Panc1 (cell line): ENCODE data around the gene DNAJC10. TPM values are rescaled to one million over a fixed set of nuclear protein-coding genes. Genes with fewer than 3 reads are reported as not detected.

ENCODE experiments used
- ATAC-seq: fragments of 200-7000 bp; cut with Tn5 transposase; 2 replicates; pipeline ENCODE4 v1.9.1; 2020; ENCODE audit warnings: mild to moderate bottlenecking, moderate library complexity
- BruUV-seq: library from RNA; stranded (reverse); fragments of 400-500 nt; replicated peaks from 2 replicates; lab custom pipeline; 2021; lab: Mats Ljungman, UMichigan
- CTCF ChIA-PET: fragments of 300-600 bp; sonication (Branson Sonifier 250); formaldehyde crosslinking; loops from one replicate; lab custom pipeline; 2022; ENCODE audit warnings: antibody characterized with exemption; lab: Charles Lee
- POLR2A ChIA-PET: fragments of 300-600 bp; sonication (Branson Sonifier 250); formaldehyde crosslinking; loops from one replicate; lab custom pipeline; 2022; ENCODE audit warnings: antibody characterized with exemption; lab: Charles Lee
- DNase-seq: peaks from one replicate; pipeline ENCODE4 v3.0.0-alpha.2; 2010; ENCODE audit warnings: low read depth, low spot score
- H3K27ac ChIP-seq: 2 replicates; pipeline ENCODE4 v1.5.1; 2011; ENCODE audit warnings: mild to moderate bottlenecking, low read length, inconsistent platforms
- H3K27me3 ChIP-seq: fragments of 200-500 bp; sonication (Bioruptor generic); 2 replicates; pipeline ENCODE4 v1.6.0; 2014; ENCODE audit warnings: low read length, inconsistent platforms; ENCODE audit not compliant: control insufficient read depth, insufficient read depth
- H3K36me3 ChIP-seq: fragments of 200-500 bp; sonication (Bioruptor generic); 2 replicates; pipeline ENCODE4 v1.5.1; 2014; ENCODE audit warnings: inconsistent platforms, mild to moderate bottlenecking, low read length, moderate library complexity; ENCODE audit not compliant: control insufficient read depth, insufficient read depth
- H3K4me1 ChIP-seq: 2 replicates; pipeline ENCODE4 v1.5.1; 2011; ENCODE audit warnings: inconsistent platforms, mild to moderate bottlenecking, low read length, moderate library complexity; ENCODE audit not compliant: control insufficient read depth, insufficient read depth
- H3K4me3 ChIP-seq, 2 experiments: 2 replicates each; pipeline ENCODE4 v1.5.1; 2011 to 2012; ENCODE audit warnings: low read depth in 2 of 2, low read length in 2 of 2, mild to moderate bottlenecking in 2 of 2, inconsistent platforms in 1 of 2, moderate library complexity in 1 of 2
- H3K9me3 ChIP-seq: fragments of 200-500 bp; sonication (Bioruptor generic); 2 replicates; pipeline ENCODE4 v1.5.1; 2014; ENCODE audit warnings: low read depth, mild to moderate bottlenecking, inconsistent platforms, low read length, moderate library complexity; ENCODE audit not compliant: control insufficient read depth, insufficient read depth
- POLR2AphosphoS5 ChIP-seq: IDR thresholded peaks from 2 replicates; pipeline ENCODE4 v1.6.1; 2012; ENCODE audit warnings: mild to moderate bottlenecking, low read depth, low read length, moderate library complexity
- SIN3A ChIP-seq: IDR thresholded peaks from 2 replicates; pipeline ENCODE4 v1.6.1; 2012; ENCODE audit warnings: low read depth, mild to moderate bottlenecking, low read length, moderate library complexity, borderline replicate concordance; ENCODE audit not compliant: insufficient read depth
- TCF7L2 ChIP-seq: IDR thresholded peaks from 2 replicates; pipeline ENCODE4 v1.6.1; 2011; ENCODE audit warnings: mild to moderate bottlenecking, low read depth, low read length, inconsistent platforms
- in situ Hi-C: cut with HindIII; loops from 2 replicates; pipeline ENCODE4 v1.10.0; 2016; ENCODE audit warnings: low sequenced_read_pairs, low pct_unique_long_range_greater_than_20kb
- intact Hi-C: fragments of 100-400 bp; cut with micrococcal nuclease; formaldehyde crosslinking; loops from one replicate; pipeline ENCODE4 v1.10.0; 2022; ENCODE audit not compliant: unreplicated experiment
- total RNA-seq: library from RNA; stranded (reverse); gene quantifications from one replicate; pipeline ENCODE4 v1.2.1, GENCODE V29; 2021; ENCODE audit not compliant: unreplicated experiment
- TF ChIP-seq, protein P1 (sequence below): fragments of 450-650 bp; IDR thresholded peaks from 2 replicates; pipeline ENCODE4 v1.5.1; 2017; ENCODE audit warnings: mild to moderate bottlenecking
- TF ChIP-seq, protein P2 (sequence below), 2 experiments: IDR thresholded peaks; 2 replicates each; pipeline ENCODE4 v1.6.1; 2011 to 2012; ENCODE audit warnings: low read depth in 2 of 2, control low read depth in 1 of 2, low read length in 1 of 2, mild to moderate bottlenecking in 1 of 2, moderate library complexity in 1 of 2; ENCODE audit not compliant: insufficient read depth in 1 of 2

Gene DNAJC10
- total RNA-seq, 1 experiment from 2014 or later = 122 TPM

DNA sequence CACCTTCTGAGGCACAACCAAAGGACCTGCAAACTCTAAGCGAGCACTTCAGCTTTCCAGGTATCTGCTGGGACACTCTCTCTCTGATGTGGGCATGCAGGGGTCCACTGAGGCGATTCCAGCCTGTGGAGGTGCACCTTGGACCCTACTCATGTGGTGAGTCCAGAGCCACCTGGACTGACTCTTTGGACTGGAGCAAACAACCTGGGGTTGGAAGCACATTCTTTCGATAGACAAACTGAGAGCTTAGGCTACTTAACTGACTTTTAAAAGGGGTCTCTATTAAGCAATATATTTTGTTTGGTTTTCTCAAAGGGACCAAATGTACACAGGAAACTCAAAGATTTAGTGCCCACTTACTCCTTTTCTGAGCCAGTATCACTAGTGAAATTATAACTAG lies 98.7 kb downstream of the DNAJC10 start:
- no peaks in the 10 kb centered on the region for H3K36me3 ChIP-seq
- no peaks in the 10 kb centered on the region; the same call in 1 of the 2 replicates for H3K4me1 ChIP-seq
- DNase-seq (no peak), ATAC-seq (no peak)
- ChIA-PET CTCF (no interaction called here), POLR2A (no interaction called here)
- H3K27me3 ChIP-seq = peaks cover 21% of the 10 kb centered on the region
- no peak overlapping the region for H3K27ac ChIP-seq
- no peak overlapping the region for H3K4me3 ChIP-seq
- TF ChIP-seq SIN3A (no peak), POLR2AphosphoS5 (no peak), TCF7L2 (no peak)
- TF ChIP-seq, protein P1, sequence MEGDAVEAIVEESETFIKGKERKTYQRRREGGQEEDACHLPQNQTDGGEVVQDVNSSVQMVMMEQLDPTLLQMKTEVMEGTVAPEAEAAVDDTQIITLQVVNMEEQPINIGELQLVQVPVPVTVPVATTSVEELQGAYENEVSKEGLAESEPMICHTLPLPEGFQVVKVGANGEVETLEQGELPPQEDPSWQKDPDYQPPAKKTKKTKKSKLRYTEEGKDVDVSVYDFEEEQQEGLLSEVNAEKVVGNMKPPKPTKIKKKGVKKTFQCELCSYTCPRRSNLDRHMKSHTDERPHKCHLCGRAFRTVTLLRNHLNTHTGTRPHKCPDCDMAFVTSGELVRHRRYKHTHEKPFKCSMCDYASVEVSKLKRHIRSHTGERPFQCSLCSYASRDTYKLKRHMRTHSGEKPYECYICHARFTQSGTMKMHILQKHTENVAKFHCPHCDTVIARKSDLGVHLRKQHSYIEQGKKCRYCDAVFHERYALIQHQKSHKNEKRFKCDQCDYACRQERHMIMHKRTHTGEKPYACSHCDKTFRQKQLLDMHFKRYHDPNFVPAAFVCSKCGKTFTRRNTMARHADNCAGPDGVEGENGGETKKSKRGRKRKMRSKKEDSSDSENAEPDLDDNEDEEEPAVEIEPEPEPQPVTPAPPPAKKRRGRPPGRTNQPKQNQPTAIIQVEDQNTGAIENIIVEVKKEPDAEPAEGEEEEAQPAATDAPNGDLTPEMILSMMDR = no peak
- TF ChIP-seq, protein P2, sequence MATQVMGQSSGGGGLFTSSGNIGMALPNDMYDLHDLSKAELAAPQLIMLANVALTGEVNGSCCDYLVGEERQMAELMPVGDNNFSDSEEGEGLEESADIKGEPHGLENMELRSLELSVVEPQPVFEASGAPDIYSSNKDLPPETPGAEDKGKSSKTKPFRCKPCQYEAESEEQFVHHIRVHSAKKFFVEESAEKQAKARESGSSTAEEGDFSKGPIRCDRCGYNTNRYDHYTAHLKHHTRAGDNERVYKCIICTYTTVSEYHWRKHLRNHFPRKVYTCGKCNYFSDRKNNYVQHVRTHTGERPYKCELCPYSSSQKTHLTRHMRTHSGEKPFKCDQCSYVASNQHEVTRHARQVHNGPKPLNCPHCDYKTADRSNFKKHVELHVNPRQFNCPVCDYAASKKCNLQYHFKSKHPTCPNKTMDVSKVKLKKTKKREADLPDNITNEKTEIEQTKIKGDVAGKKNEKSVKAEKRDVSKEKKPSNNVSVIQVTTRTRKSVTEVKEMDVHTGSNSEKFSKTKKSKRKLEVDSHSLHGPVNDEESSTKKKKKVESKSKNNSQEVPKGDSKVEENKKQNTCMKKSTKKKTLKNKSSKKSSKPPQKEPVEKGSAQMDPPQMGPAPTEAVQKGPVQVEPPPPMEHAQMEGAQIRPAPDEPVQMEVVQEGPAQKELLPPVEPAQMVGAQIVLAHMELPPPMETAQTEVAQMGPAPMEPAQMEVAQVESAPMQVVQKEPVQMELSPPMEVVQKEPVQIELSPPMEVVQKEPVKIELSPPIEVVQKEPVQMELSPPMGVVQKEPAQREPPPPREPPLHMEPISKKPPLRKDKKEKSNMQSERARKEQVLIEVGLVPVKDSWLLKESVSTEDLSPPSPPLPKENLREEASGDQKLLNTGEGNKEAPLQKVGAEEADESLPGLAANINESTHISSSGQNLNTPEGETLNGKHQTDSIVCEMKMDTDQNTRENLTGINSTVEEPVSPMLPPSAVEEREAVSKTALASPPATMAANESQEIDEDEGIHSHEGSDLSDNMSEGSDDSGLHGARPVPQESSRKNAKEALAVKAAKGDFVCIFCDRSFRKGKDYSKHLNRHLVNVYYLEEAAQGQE (IDR thresholded peaks at IDR 0.05; ENCODE audit: insufficient read depth in 1 of 2, low read depth in 2 of 2, low read length in 1 of 2) = no peak
- no TSS peak for BruUV-seq
- H3K9me3 ChIP-seq = no peaks in the 10 kb centered on the region
- intact Hi-C loops = no loop called here
- in situ Hi-C loops = no loop called here

GRCh38 chr2:182816866-182817265 lies 100.8 kb downstream of the DNAJC10 start:
- ChIA-PET CTCF (no interaction called here), POLR2A (no interaction called here)
- Histone ChIP-seq H3K36me3 (no peaks in the 10 kb centered on the region), H3K27ac (no peak overlapping the region), H3K27me3 (peaks cover 14% of the 10 kb centered on the region), H3K9me3 (no peaks in the 10 kb centered on the region), H3K4me1 (no peaks in the 10 kb centered on the region; the same call in 1 of the 2 replicates), H3K4me3 (no peak overlapping the region)
- TF ChIP-seq, protein P1 = no peak
- TF ChIP-seq POLR2AphosphoS5 (no peak), TCF7L2 (no peak), SIN3A (no peak)
- TF ChIP-seq, protein P2 (IDR thresholded peaks at IDR 0.05; ENCODE audit: insufficient read depth in 1 of 2, low read depth in 2 of 2, low read length in 1 of 2) = no peak
- in situ Hi-C loops = no loop called here
- DNase-seq = no peak
- intact Hi-C loops = no loop called here
- no TSS peak for BruUV-seq
- no peak for ATAC-seq
